WTC11 (cell line): ENCODE measurements around the gene TTC28. TPM values are rescaled to one million over a fixed set of nuclear protein-coding genes. Genes with fewer than 3 reads are reported as not detected.

Experiments used
- ATAC-seq: fragments of 200-7000 bp; cut with Tn5 transposase; 2 replicates; pipeline ENCODE4 v1.10.0; 2021; ENCODE audit warnings: mild to moderate bottlenecking, moderate library complexity
- CTCF ChIA-PET: fragments of 300-600 bp; sonication (Branson Sonifier 250); formaldehyde crosslinking; loops from one replicate; lab custom pipeline; 2021; ENCODE audit warnings: antibody characterized with exemption; lab: Charles Lee
- POLR2A ChIA-PET: fragments of 350-600 bp; sonication (Branson Sonifier 250); formaldehyde crosslinking; loops from one replicate; lab custom pipeline; 2021; ENCODE audit warnings: antibody characterized with exemption; lab: Charles Lee
- DNase-seq: peaks from one replicate; pipeline ENCODE4 v3.0.0; 2021; ENCODE audit warnings: low spot score
- H3K27ac Mint-ChIP-seq: 2 replicates; pipeline ENCODE4 v1.8.0; 2021; ENCODE audit warnings: mixed read lengths
- H3K27me3 Mint-ChIP-seq: 2 replicates; pipeline ENCODE4 v1.8.0; 2021; ENCODE audit warnings: low read depth, mild to moderate bottlenecking, moderate library complexity, mixed read lengths
- H3K36me3 Mint-ChIP-seq: 2 replicates; pipeline ENCODE4 v1.8.0; 2021; ENCODE audit warnings: mixed read lengths
- H3K4me1 Mint-ChIP-seq: 2 replicates; pipeline ENCODE4 v1.8.0; 2022; ENCODE audit warnings: mixed read lengths
- H3K4me3 Mint-ChIP-seq: 2 replicates; pipeline ENCODE4 v1.8.0; 2021; ENCODE audit warnings: mild to moderate bottlenecking, moderate library complexity, mixed read lengths
- H3K9me3 Mint-ChIP-seq: 2 replicates; pipeline ENCODE4 v1.8.0; 2021; ENCODE audit warnings: mixed read lengths
- ATF2 ChIP-seq: sonication (generic); formaldehyde crosslinking; IDR thresholded peaks from 2 replicates; pipeline ENCODE4 v1.8.1; 2022; ENCODE audit warnings: low read depth, missing genetic modification reagents, borderline replicate concordance
- ETV6 ChIP-seq: sonication (generic); formaldehyde crosslinking; IDR thresholded peaks from 2 replicates; pipeline ENCODE4 v1.8.1; 2022; ENCODE audit warnings: mild to moderate bottlenecking, missing genetic modification reagents
- FOXK1 ChIP-seq: sonication (generic); formaldehyde crosslinking; IDR thresholded peaks from 2 replicates; pipeline ENCODE4 v1.8.0; 2022; ENCODE audit warnings: mild to moderate bottlenecking, moderate library complexity, missing genetic modification reagents
- HMGA2 ChIP-seq: fragments of 250-450 bp; sonication (Bioruptor Pico); IDR thresholded peaks from 2 replicates; pipeline ENCODE4 v1.4.0; 2021; ENCODE audit warnings: mild to moderate bottlenecking, moderate library complexity
- JAZF1 ChIP-seq: fragments of 250-450 bp; sonication (Bioruptor Pico); IDR thresholded peaks from 2 replicates; pipeline ENCODE4 v1.9.0; 2021; ENCODE audit warnings: moderate library complexity, mild to moderate bottlenecking, inconsistent platforms
- OVOL2 ChIP-seq: fragments of 250-450 bp; sonication (Bioruptor Pico); IDR thresholded peaks from 2 replicates; pipeline ENCODE4 v1.9.0; 2021; ENCODE audit warnings: mild to moderate bottlenecking, borderline replicate concordance
- USF1 ChIP-seq: sonication (generic); formaldehyde crosslinking; IDR thresholded peaks from 2 replicates; pipeline ENCODE4 v1.8.0; 2022; ENCODE audit warnings: mild to moderate bottlenecking, missing genetic modification reagents
- USF2 ChIP-seq: sonication (generic); formaldehyde crosslinking; IDR thresholded peaks from 2 replicates; pipeline ENCODE4 v1.8.1; 2023; ENCODE audit warnings: mild to moderate bottlenecking, missing genetic modification reagents, moderate library complexity
- ZNF263 ChIP-seq: sonication (generic); formaldehyde crosslinking; IDR thresholded peaks from 2 replicates; pipeline ENCODE4 v1.8.1; 2022; ENCODE audit warnings: low read depth, mild to moderate bottlenecking, moderate library complexity, missing genetic modification reagents
- total RNA-seq: library from RNA; stranded (reverse); gene quantifications from 3 replicates; pipeline ENCODE4 v1.2.3, GENCODE V29; 2021
- TF ChIP-seq, protein P1 (sequence below): sonication (generic); formaldehyde crosslinking; conservative IDR thresholded peaks from 2 replicates; pipeline ENCODE4 v1.8.1; 2023; ENCODE audit warnings: mild to moderate bottlenecking, low read depth, missing genetic modification reagents, moderate library complexity
- TF ChIP-seq, protein P2 (sequence below): sonication (generic); formaldehyde crosslinking; IDR thresholded peaks from 2 replicates; pipeline ENCODE4 v1.8.0; 2023; ENCODE audit warnings: missing genetic modification reagents, mild to moderate bottlenecking, borderline replicate concordance
- TF ChIP-seq, protein P3 (sequence below): sonication (generic); formaldehyde crosslinking; IDR thresholded peaks from 2 replicates; pipeline ENCODE4 v1.8.1; 2023; ENCODE audit warnings: mild to moderate bottlenecking, missing genetic modification reagents, borderline replicate concordance
- TF ChIP-seq, protein P4 (sequence below): sonication (generic); formaldehyde crosslinking; IDR thresholded peaks from 2 replicates; pipeline ENCODE4 v1.8.1; 2023; ENCODE audit warnings: mild to moderate bottlenecking, missing genetic modification reagents

The TTC28 gene
- total RNA-seq, 1 experiment from 2014 or later: 13.0 TPM

- peaks cover 20% of the 10 kb centered on the region for H3K4me1 Mint-ChIP-seq
- H3K4me3 Mint-ChIP-seq: no peak overlapping the region
- H3K9me3 Mint-ChIP-seq: no peaks in the 10 kb centered on the region
- ATAC-seq (no peak), DNase-seq (no peak)
- H3K27me3 Mint-ChIP-seq: no peaks in the 10 kb centered on the region
- no peak overlapping the region for H3K27ac Mint-ChIP-seq
- no peaks in the 10 kb centered on the region for H3K36me3 Mint-ChIP-seq
- TF ChIP-seq, protein P1, sequence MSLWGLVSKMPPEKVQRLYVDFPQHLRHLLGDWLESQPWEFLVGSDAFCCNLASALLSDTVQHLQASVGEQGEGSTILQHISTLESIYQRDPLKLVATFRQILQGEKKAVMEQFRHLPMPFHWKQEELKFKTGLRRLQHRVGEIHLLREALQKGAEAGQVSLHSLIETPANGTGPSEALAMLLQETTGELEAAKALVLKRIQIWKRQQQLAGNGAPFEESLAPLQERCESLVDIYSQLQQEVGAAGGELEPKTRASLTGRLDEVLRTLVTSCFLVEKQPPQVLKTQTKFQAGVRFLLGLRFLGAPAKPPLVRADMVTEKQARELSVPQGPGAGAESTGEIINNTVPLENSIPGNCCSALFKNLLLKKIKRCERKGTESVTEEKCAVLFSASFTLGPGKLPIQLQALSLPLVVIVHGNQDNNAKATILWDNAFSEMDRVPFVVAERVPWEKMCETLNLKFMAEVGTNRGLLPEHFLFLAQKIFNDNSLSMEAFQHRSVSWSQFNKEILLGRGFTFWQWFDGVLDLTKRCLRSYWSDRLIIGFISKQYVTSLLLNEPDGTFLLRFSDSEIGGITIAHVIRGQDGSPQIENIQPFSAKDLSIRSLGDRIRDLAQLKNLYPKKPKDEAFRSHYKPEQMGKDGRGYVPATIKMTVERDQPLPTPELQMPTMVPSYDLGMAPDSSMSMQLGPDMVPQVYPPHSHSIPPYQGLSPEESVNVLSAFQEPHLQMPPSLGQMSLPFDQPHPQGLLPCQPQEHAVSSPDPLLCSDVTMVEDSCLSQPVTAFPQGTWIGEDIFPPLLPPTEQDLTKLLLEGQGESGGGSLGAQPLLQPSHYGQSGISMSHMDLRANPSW (CRISPR knock-in tag): no peak
- TF ChIP-seq HMGA2 (CRISPR knock-in tag) (peak; percentile 69), ETV6 (no peak)
- TF ChIP-seq, protein P2, sequence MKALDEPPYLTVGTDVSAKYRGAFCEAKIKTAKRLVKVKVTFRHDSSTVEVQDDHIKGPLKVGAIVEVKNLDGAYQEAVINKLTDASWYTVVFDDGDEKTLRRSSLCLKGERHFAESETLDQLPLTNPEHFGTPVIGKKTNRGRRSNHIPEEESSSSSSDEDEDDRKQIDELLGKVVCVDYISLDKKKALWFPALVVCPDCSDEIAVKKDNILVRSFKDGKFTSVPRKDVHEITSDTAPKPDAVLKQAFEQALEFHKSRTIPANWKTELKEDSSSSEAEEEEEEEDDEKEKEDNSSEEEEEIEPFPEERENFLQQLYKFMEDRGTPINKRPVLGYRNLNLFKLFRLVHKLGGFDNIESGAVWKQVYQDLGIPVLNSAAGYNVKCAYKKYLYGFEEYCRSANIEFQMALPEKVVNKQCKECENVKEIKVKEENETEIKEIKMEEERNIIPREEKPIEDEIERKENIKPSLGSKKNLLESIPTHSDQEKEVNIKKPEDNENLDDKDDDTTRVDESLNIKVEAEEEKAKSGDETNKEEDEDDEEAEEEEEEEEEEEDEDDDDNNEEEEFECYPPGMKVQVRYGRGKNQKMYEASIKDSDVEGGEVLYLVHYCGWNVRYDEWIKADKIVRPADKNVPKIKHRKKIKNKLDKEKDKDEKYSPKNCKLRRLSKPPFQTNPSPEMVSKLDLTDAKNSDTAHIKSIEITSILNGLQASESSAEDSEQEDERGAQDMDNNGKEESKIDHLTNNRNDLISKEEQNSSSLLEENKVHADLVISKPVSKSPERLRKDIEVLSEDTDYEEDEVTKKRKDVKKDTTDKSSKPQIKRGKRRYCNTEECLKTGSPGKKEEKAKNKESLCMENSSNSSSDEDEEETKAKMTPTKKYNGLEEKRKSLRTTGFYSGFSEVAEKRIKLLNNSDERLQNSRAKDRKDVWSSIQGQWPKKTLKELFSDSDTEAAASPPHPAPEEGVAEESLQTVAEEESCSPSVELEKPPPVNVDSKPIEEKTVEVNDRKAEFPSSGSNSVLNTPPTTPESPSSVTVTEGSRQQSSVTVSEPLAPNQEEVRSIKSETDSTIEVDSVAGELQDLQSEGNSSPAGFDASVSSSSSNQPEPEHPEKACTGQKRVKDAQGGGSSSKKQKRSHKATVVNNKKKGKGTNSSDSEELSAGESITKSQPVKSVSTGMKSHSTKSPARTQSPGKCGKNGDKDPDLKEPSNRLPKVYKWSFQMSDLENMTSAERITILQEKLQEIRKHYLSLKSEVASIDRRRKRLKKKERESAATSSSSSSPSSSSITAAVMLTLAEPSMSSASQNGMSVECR: no peak
- CTCF ChIA-PET: no interaction called here
- POLR2A ChIA-PET: no interaction called here
Measured at GRCh38 chr22:28428271-28428670, 251.4 kb downstream of the TTC28 start.

DNA sequence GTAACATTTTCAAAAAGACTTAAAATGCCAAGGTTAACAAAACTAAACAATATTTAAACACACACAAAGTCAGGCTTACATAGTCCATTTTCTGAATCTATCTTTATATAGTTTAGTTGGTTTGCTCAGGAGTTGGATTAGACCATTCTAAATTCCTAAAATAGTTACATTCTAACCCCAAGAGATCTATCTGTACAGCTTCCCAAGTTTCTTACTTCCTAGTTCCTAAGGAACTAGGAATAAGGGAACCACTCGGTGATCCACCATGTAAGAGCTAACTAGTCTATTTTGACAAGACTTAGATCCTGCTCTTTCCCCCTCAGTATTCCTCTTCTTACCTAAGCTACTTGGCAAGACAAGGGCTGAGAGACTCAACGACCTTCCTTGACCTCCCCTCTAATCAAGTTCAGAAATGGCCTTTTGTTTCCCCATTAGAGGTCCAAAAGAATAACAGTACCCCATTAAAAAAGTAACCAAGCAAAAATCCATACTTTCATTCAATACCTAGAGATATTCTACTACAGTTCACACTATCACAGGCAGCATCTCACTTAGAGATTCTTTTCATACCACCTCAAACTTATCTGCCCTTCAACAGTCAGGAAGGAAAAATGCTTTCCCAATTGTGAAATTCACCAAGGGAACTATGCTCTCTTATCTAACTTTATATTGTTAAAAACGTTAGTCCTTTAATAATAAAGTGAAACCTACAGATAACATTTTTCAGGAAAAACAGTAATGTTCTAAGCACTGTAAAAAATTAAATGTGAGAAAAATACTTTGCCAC, 253.1 kb downstream of the TTC28 start:
- ChIA-PET POLR2A (no interaction called here), CTCF (interaction anchor here (0.6 kb wide), 1 partner anchor 224 kb away, joined by 3 read pairs; no protein-coding TSS in a partner anchor)
- no peak for DNase-seq
- Mint-ChIP-seq H3K9me3 (no peaks in the 10 kb centered on the region), H3K27ac (no peak overlapping the region), H3K27me3 (no peaks in the 10 kb centered on the region), H3K4me1 (peaks cover 20% of the 10 kb centered on the region), H3K4me3 (no peak overlapping the region), H3K36me3 (no peaks in the 10 kb centered on the region)
- ATAC-seq: no peak
- no peak for TF ChIP-seq USF1 (CRISPR knock-in tag)
- TF ChIP-seq, protein P3, sequence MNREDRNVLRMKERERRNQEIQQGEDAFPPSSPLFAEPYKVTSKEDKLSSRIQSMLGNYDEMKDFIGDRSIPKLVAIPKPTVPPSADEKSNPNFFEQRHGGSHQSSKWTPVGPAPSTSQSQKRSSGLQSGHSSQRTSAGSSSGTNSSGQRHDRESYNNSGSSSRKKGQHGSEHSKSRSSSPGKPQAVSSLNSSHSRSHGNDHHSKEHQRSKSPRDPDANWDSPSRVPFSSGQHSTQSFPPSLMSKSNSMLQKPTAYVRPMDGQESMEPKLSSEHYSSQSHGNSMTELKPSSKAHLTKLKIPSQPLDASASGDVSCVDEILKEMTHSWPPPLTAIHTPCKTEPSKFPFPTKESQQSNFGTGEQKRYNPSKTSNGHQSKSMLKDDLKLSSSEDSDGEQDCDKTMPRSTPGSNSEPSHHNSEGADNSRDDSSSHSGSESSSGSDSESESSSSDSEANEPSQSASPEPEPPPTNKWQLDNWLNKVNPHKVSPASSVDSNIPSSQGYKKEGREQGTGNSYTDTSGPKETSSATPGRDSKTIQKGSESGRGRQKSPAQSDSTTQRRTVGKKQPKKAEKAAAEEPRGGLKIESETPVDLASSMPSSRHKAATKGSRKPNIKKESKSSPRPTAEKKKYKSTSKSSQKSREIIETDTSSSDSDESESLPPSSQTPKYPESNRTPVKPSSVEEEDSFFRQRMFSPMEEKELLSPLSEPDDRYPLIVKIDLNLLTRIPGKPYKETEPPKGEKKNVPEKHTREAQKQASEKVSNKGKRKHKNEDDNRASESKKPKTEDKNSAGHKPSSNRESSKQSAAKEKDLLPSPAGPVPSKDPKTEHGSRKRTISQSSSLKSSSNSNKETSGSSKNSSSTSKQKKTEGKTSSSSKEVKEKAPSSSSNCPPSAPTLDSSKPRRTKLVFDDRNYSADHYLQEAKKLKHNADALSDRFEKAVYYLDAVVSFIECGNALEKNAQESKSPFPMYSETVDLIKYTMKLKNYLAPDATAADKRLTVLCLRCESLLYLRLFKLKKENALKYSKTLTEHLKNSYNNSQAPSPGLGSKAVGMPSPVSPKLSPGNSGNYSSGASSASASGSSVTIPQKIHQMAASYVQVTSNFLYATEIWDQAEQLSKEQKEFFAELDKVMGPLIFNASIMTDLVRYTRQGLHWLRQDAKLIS (CRISPR knock-in tag): no peak
- TF ChIP-seq, protein P4, sequence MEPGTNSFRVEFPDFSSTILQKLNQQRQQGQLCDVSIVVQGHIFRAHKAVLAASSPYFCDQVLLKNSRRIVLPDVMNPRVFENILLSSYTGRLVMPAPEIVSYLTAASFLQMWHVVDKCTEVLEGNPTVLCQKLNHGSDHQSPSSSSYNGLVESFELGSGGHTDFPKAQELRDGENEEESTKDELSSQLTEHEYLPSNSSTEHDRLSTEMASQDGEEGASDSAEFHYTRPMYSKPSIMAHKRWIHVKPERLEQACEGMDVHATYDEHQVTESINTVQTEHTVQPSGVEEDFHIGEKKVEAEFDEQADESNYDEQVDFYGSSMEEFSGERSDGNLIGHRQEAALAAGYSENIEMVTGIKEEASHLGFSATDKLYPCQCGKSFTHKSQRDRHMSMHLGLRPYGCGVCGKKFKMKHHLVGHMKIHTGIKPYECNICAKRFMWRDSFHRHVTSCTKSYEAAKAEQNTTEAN (CRISPR knock-in tag): no peak
- no peak for TF ChIP-seq ETV6
- TF ChIP-seq, protein P1 (CRISPR knock-in tag): no peak
- no peak for TF ChIP-seq ATF2 (CRISPR knock-in tag)
- no peak for TF ChIP-seq FOXK1
- no peak for TF ChIP-seq JAZF1 (CRISPR knock-in tag)
- TF ChIP-seq ZNF263 (CRISPR knock-in tag): no peak
- TF ChIP-seq USF2: no peak
- no peak for TF ChIP-seq OVOL2 (CRISPR knock-in tag)
- TF ChIP-seq HMGA2 (CRISPR knock-in tag): no peak
